Caki2 (cell line): ENCODE measurements around the gene ARG1. TPM values are rescaled to one million over a fixed set of nuclear protein-coding genes. Genes with fewer than 3 reads are reported as not detected.
"Not testable (repeated sequence)": the region's sequence is repeated elsewhere in the genome, so short reads cannot be mapped to it uniquely, and the experiment has no call there.

Experiments used
- DNase-seq: peaks from one replicate; pipeline ENCODE4 v3.0.0-alpha.2; 2015; ENCODE audit warnings: low read depth
- in situ Hi-C: cut with HindIII; loops from 2 replicates; pipeline ENCODE4 v1.10.0; 2016; ENCODE audit warnings: low sequenced_read_pairs, low pct_unique_long_range_greater_than_20kb, mixed read lengths
- total RNA-seq: library from RNA; depleted of rRNA; stranded (reverse); fragments of >200 nt; shearing (Covaris generic); gene quantifications from 2 replicates; pipeline ENCODE4 v1.2.3, GENCODE V29; 2014; ENCODE audit warnings: low replicate concordance; rRNA removed

The ARG1 gene
- total RNA-seq = not detected in 2 replicates

DNA sequence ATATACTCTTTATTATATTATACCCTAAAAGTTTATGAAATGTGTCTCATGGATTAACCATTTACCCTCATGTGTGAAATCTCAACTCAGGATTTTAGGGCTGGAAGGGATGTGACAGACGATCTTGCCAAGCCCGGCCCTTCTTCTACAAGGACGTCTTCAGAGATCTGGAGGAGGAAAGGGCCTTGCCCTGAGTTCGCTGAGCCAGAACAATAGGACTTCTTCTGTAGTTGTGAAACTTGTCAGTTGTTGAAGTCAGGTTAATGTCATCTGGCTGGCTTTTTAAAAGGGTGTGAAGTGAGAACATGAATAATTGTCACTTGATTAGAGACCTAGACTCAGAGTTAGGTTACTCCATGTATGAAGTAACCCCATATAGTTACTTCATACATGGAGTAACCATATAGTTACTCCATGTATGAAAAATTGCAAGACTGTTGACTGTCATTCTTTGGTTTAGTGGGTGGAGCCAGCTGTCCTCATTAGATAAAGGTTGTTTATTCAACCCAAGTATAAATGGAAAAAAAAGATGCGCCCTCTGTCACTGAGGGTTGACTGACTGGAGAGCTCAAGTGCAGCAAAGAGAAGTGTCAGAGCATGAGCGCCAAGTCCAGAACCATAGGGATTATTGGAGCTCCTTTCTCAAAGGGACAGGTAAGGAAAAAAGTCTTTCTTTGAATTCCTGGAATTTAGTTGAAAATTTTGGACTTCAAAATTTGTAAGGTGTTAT lies at the start of gene ARG1:
Gene ARG1, plus strand, starts transcription at position 541 of the 730 bp plus-strand sequence. Its CDS starts 57 bp downstream, at position 598.
- no peak for DNase-seq
- in situ Hi-C loops = loop anchor here (25.0 kb wide), 1 partner anchor 711 kb away; no protein-coding TSS in a partner anchor

DNA sequence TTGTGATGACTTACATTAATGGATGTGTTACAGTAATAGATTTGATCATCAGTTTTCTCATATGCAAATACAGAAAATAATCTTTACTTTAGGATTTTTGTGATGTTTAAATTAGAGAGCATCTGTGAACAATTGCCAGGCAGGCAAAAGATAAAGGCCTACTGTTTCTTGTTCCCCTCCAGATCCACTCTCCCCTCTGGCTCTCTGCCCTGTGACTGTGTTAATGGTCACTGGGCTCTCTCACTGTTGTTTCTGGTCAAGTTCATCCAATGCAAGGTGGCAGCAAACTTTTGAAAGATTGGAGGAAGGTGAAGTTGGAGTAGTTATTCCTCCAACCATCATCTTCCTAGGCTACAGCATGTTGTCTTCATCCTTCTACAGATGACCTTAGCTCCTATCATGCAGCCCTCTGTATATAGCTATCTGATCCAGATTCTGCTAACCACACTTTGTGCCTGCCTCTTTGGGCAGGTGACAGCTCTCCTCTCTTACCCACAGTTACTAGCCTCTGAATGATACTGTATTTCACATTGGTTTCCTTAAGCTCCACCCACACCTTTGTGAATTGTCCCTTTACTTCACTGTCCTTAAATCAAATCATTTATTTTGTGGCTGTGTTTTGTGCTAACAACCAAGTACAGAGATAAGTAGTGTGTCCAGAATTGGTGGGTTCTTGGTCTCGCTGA lies 48.9 kb upstream of the ARG1 start:
- no peak for DNase-seq
- in situ Hi-C loops = no loop called here

DNA sequence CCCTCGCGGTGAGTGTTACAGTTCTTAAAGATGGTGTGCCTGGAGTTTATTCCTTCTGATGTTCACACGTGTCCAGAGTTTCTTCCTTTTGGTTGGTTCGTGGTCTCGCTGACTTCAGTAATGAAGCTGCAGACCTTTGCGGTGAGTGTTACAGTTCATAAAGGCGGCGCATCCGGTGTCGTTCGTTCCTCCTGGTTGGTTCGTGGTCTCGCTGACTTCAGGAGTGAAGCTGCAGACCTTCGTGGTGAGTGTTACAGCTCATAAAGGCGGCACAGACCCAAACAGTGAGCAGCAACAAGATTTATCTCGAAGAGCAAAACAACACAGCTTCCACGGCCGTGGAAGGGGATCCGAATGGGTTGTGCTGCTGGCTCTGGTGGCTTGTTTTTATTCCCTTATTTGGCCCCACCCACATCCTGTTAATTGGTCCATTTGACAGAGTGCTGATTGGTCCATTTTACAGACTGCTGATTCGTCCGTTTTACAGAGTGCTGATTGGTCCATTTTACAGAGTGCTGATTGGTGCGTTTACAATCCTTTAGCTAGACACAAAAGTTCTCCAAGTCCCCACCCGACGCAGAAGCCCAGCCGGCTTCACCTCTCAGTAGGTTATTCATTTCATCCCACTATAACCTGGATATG lies 48.2 kb upstream of the ARG1 start:
- no peak for DNase-seq
- in situ Hi-C loops = no loop called here

DNA sequence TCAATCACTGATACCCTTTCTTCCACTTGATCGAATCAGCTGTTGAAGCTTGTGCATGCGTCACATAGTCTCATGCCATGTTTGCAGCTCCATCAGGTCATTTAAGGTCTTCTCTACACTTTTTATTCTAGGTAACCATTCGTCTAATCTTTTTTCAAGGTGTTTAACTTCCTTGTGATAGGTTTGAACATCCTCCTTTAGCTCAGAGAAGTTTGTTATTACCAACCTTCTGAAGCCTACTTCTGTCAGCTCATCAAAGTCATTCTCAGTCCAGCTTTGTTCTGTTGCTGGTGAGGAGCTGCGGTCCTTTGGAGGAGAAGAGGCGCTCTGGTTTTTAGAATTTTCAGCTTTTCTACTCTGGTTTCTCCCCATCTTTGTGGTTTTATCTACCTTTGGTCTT lies 42.1 kb upstream of the ARG1 start:
- in situ Hi-C loops, DNase-seq: not testable (repeated sequence)

DNA sequence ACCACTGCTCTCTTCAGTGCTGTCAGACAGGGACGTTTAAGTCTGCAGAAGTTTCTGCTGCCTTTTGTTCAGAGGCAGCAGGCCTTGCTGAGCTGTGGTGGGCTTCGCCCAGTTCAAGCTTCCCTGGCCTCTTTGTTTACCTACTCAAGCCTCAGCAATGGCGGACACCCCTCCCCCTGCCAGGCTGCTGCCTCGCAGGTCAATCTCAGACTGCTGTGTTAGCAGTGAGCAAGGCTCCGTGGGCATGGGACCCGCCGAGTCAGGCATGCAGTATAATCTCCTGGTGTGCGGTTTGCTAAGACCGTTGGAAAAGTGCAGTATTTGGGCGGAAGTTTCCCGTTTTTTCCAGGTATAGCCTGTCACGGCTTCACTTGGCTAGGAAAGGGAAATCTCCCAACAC lies 41.3 kb upstream of the ARG1 start:
- in situ Hi-C loops, DNase-seq: not testable (repeated sequence)

DNA sequence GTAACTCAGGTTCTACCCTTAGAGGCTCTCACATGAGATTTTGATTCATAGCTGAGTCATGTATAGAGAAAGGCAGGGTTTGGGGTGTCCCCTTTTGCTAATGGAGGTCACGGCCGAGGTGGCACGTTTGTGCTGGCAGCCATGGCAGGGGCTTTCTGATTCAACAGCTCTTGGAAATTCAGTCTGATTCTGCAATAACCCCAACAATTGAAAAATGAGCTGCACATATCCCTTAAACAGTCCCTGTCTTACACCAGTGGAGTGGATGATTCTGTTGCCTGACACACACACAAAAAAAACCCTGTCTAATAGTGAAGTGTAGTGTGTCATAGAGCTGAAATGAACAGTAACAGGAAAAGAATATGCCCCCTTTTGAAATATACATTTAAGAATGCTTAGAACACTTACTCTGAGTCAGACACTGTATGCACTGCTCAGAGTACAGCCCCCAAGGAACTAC lies 40.4 kb upstream of the ARG1 start:
- no peak for DNase-seq
- in situ Hi-C loops = no loop called here

DNA sequence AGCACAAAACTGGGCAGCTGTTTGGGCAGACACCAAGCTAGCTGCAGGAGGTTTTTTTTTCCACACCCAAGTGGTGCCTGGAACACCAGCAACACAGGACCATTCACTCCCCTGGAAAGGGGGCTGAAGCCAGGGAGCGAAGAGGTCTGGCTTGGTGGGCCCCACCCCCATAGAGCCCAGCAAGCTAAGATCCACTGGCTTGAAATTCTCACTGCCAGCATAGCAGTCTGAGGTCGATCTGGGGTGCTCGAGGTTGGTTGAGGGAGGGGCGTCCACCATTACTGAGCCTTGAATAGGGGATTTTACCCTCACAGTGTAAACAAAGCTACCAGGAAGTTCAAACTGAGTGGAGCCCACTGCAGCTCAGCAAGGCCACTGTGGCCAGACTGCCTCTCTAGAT lies 34.4 kb upstream of the ARG1 start:
- DNase-seq, in situ Hi-C loops: not testable (repeated sequence)

DNA sequence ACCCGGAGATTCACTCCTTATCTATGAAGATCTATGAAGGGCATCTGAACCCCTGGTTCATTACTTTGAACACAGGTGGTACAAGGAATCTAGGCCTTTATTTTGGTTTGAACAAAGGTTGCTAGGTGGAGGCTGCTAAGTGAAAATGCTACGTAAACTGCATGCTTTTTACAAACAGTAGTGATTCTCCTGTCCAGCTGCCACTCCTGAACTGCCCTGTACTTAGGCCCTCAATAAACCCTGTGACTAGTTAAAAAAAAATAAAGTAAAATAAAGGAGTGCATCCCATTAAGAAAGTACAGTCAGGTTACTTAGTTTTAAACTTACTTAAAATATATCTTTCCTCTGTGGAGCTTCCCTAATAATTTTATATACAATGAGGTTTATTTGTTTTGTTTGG lies 27.7 kb upstream of the ARG1 start:
- in situ Hi-C loops = no loop called here

DNA sequence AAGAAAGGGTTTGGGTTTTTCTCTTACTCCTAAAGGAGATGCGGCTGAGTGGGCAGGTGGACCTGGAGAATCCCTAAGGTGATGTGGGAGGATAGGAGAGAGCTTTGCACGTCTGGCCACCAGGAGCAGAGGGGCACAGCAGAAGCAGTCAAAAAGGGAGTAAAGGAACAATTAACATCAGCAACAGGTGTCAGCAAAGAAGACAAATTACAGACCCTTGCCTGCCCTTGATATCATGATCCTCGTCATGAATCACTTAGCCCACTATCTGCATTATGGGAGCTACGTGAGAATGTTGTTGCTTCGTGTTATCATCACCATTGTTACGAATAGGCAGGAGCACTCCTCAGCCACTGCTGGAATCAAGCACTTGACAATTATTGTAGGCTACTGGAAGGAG lies 25.5 kb upstream of the ARG1 start:
- in situ Hi-C loops = no loop called here
- no peak for DNase-seq

More for the DNA sequence above, 27.7 kb upstream of the ARG1 start:
- no peak for DNase-seq

DNA sequence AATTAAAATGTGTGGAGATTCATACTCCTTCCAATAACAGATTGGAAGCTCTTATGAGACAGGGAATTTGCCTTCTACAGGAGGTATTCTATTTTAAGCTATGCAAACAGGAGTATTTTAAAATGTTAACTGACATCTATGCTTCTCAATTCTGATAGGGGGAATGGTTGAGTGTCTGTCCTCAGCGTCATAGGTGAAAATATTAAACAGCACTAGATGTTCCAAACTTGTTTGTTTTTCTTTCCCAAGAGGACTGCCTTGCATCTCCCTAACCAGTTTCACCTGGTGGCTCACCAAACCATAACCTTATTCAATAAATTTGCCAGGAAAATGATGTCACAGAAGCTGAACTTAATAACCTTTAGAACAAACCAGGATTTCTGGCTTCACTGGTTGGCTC lies 24.6 kb upstream of the ARG1 start:
- DNase-seq = no peak
- in situ Hi-C loops = no loop called here

DNA sequence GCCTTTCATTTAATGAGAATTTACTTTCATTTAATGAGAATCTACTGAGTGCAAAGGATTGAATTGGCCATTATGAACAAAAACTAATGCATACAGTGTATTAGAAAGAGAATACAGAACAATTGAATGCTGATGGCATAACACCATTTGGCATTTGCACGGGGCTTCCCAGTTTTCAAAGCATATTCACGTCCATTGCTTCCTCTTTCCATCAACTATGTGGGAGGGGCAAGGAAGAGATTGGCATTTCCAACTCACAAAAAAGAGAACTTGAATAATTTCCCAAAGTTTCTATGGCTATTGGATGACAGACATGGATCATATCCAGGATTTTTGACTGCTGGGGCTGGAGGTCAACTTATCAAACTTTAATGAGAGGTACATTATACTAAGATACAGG lies 23.2 kb upstream of the ARG1 start:
- in situ Hi-C loops = loop anchor here (25.0 kb wide), 1 partner anchor 688 kb away; no protein-coding TSS in a partner anchor
- DNase-seq = no peak

DNA sequence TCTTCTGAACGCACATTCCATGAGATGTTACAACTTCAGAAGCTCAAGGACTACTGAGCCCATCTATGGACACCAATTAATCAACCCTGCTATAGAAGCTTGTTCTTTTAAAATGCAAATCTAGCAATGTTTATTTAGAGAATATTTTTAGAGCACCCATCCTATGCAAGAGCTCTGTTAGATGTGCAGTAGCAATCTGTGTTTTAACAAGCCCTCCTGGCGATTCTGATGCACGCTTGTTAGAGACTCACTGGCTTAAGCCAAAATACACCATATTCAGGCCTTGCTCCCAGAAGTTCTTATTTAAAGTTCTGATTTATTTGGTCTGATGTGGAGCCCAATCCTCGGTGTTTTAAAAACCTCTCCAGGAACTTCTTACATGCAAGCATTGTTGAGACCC lies 21.1 kb upstream of the ARG1 start:
- in situ Hi-C loops = loop anchor here (25.0 kb wide), 1 partner anchor 690 kb away; no protein-coding TSS in a partner anchor
- DNase-seq = no peak

DNA sequence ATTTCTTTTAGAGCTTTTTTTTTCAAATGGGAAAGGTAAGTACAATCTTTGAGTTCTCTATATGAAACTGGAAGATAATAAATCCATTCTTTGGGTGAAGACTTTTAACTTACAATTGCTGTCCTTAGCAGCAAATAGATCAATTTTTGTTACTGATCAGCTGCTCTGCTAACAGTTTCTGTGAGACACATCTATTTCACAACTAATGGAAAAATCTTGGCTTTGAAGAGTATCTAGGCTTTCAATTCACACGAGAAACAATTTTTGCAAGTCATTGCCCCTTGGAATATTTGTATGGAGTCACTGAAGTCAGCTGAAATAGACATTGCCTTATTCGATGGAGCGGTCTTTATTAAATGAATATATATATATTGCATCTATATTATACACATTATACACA lies 20.5 kb upstream of the ARG1 start:
- no peak for DNase-seq
- in situ Hi-C loops = loop anchor here (25.0 kb wide), 1 partner anchor 690 kb away; no protein-coding TSS in a partner anchor

DNA sequence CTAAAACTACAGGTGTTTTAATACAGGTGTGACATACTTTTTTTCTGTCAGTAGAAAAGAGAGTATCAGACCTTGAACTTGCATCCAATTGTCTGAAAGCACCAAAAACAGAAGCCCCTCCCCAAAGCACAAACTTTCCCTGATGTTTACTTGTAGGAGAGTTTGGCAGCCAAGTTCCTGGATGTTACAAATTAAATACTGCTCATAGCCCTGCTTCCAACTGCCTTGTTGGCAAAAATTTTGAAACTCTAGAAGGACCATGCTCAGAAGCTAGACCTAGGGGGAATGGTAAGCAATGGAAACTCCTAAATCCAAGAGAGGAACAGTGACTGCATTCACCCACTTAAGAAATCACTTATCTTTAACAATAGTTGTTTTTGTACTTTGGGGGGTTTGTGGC lies 17.0 kb upstream of the ARG1 start:
- in situ Hi-C loops = loop anchor here (25.0 kb wide), 1 partner anchor 694 kb away; no protein-coding TSS in a partner anchor
- no peak for DNase-seq

DNA sequence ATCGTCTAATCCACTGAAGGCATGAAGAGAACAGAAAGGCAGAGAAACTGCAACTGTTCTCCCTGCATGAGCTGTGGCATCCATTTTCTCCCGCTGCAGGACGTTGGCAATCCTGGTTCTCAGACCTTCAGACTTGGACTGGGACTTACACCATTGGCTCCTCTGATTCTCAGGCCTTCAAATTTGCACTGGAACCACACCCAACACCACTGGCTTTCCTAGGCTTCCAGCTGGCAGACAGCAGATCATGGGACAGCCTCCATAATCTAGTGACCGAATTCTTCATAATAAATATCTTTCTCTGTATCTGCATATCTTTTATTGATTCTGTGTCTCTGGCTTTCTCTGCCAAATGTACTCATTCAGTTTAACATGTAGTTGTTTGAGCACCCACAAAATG lies 14.1 kb upstream of the ARG1 start:
- DNase-seq = no peak
- in situ Hi-C loops = loop anchor here (25.0 kb wide), 1 partner anchor 697 kb away; no protein-coding TSS in a partner anchor

DNA sequence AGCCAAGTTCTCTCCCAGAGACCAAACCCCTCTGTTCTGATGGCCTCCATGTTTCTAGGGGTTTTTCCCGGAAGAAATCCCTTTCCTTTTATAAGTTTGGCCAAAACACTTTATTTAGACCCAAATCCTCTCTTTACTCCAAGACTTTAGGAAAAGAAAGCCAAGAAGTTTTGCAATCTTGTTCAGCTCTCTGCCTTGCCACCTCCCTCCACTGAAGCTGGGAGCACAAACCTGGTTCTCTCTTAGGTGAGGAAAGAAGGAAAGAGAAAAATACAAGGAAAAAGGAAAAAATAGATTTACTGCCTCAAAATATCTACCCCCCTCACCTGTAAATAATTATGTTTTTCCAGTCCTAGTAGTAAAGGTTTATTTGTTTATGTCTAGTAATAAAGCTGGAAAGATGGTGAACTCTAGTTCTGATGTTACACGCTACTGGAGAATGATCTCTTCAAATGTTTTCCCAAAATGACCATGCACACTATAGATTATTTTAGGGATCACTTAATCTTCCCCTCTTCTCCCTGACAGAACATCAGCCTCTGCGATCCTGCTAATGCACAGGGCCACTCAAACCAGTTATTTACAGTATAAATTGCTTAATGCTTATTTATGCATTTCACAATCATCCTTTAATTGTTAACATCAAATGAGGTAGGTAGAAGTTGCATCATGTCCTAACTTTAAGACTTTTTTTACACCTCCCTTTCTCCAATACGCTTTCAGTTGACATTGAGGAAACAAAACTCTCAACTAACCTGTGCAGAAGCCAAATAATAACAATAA lies 10.9 kb upstream of the ARG1 start:
- no peak for DNase-seq
- in situ Hi-C loops = loop anchor here (25.0 kb wide), 1 partner anchor 700 kb away; no protein-coding TSS in a partner anchor

DNA sequence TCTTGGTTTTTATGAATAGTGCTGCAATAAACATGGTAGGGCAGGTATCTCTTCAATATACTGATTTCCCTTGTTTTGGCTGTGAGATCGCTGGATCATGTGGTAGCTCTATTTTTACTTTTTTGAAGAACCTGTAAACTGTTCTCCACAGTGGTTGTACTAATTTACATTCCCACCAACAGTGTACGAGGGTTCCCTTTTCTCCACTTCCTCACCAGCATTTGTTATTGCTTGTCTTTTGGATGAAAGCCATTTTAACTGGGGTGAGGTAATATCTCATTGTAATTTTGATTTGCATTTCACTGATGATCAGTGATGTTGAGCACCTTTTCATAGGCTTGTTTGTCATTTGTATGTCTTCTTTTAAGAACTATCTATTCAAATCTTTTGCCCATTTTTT lies 8.0 kb upstream of the ARG1 start:
- in situ Hi-C loops = loop anchor here (25.0 kb wide), 1 partner anchor 703 kb away; no protein-coding TSS in a partner anchor
- DNase-seq = no peak

DNA sequence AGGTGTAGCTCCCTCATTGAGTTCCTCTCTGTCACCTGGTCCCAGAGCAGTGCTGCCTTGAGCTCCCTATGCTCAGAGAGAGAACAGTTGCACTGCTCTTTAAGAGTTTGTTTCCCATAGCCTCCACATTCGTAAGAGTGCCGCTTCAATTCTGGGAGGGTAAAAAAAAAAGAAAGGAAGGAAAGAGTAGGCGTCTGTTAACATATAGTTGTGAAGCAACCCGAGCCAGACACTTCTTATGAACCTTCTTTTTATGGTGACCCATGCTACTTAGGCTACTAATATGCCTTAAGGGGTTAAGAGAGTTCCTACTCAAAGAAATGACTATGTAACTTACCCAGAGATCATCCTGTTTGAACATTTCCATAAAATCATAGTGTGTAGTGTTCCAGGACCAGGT lies 4.3 kb upstream of the ARG1 start:
- in situ Hi-C loops = loop anchor here (25.0 kb wide), 1 partner anchor 706 kb away; no protein-coding TSS in a partner anchor
- DNase-seq = no peak
